Neural progenitor cell (in vitro differentiated cells): ENCODE measurements around the gene CASQ1. TPM values are rescaled to one million over a fixed set of nuclear protein-coding genes. Genes with fewer than 3 reads are reported as not detected.

Experiments used
- DNase-seq: peaks from one replicate; pipeline ENCODE4 v3.0.0-alpha.2; 2016; ENCODE audit warnings: low spot score
- H2AFZ ChIP-seq: fragments of 200-600 bp; sonication (generic); replicated peaks from 2 replicates; pipeline ENCODE4 v1.6.1; 2016; ENCODE audit warnings: antibody characterized with exemption
- H3F3A ChIP-seq: fragments of 200-600 bp; sonication (generic); 2 replicates; pipeline ENCODE4 v1.6.1; 2016; ENCODE audit warnings: antibody characterized with exemption, low read depth
- H3K27ac ChIP-seq: fragments of 200-600 bp; sonication (generic); 2 replicates; pipeline ENCODE4 v1.5.1; 2016; ENCODE audit warnings: mild to moderate bottlenecking
- H3K27me3 ChIP-seq: fragments of 200-600 bp; sonication (generic); 2 replicates; pipeline ENCODE4 v1.6.1; 2016; ENCODE audit warnings: mild to moderate bottlenecking, moderate library complexity
- H3K36me3 ChIP-seq: fragments of 200-600 bp; sonication (generic); 2 replicates; pipeline ENCODE4 v1.5.1; 2016
- H3K4me1 ChIP-seq: fragments of 200-600 bp; sonication (generic); 2 replicates; pipeline ENCODE4 v1.6.1; 2016; ENCODE audit warnings: mixed run types
- H3K4me2 ChIP-seq: fragments of 200-600 bp; sonication (generic); 2 replicates; pipeline ENCODE4 v1.6.1; 2016
- H3K4me3 ChIP-seq: fragments of 200-600 bp; sonication (generic); 2 replicates; pipeline ENCODE4 v1.5.1; 2016
- H3K79me2 ChIP-seq: fragments of 200-600 bp; sonication (generic); 2 replicates; pipeline ENCODE4 v1.6.1; 2016; ENCODE audit warnings: low read depth
- H3K9ac ChIP-seq: fragments of 200-600 bp; sonication (generic); 2 replicates; pipeline ENCODE4 v1.6.1; 2016
- H3K9me3 ChIP-seq: fragments of 200-600 bp; sonication (generic); 2 replicates; pipeline ENCODE4 v1.5.1; 2016; ENCODE audit warnings: low read depth
- H4K20me1 ChIP-seq: fragments of 200-600 bp; sonication (generic); 2 replicates; pipeline ENCODE4 v1.6.1; 2016; ENCODE audit warnings: low read depth
- H3K27ac Mint-ChIP-seq: 3 replicates; pipeline ENCODE4 v1.8.0; 2021; ENCODE audit warnings: mixed read lengths
- H3K27me3 Mint-ChIP-seq: 2 replicates; pipeline ENCODE4 v1.8.0; 2022; ENCODE audit warnings: low read depth, mild to moderate bottlenecking, inconsistent platforms, moderate library complexity, mixed read lengths; ENCODE audit not compliant: insufficient read depth
- H3K36me3 Mint-ChIP-seq: 3 replicates; pipeline ENCODE4 v1.8.0; 2021; ENCODE audit warnings: mixed read lengths
- H3K4me1 Mint-ChIP-seq: 3 replicates; pipeline ENCODE4 v1.8.0; 2021; ENCODE audit warnings: mixed read lengths
- H3K4me3 Mint-ChIP-seq: 3 replicates; pipeline ENCODE4 v1.8.0; 2021; ENCODE audit warnings: mild to moderate bottlenecking, moderate library complexity, mixed read lengths
- H3K9me3 Mint-ChIP-seq: 3 replicates; pipeline ENCODE4 v1.8.0; 2020; ENCODE audit warnings: mixed read lengths
- EZH2 ChIP-seq: fragments of 200-600 bp; sonication (generic); IDR thresholded peaks from 2 replicates; pipeline ENCODE4 v1.6.1; 2017; ENCODE audit warnings: antibody characterized with exemption, mild to moderate bottlenecking, moderate library complexity
- EZH2phosphoT487 ChIP-seq: fragments of 200-600 bp; sonication (generic); IDR thresholded peaks from 2 replicates; pipeline ENCODE4 v1.6.1; 2017; ENCODE audit warnings: antibody characterized with exemption
- total RNA-seq: library from RNA; depleted of rRNA; stranded (reverse); fragments of >200 nt; gene quantifications from 2 replicates; pipeline ENCODE4 v1.2.3, GENCODE V29; 2015; ENCODE audit warnings: low replicate concordance
- TF ChIP-seq, protein P1 (sequence below): fragments of 200-600 bp; sonication (generic); IDR thresholded peaks from 2 replicates; pipeline ENCODE4 v1.5.1; 2017; ENCODE audit warnings: antibody characterized with exemption, mild to moderate bottlenecking

Gene CASQ1
- total RNA-seq, 1 donor from 2014 or later: not detected

DNA sequence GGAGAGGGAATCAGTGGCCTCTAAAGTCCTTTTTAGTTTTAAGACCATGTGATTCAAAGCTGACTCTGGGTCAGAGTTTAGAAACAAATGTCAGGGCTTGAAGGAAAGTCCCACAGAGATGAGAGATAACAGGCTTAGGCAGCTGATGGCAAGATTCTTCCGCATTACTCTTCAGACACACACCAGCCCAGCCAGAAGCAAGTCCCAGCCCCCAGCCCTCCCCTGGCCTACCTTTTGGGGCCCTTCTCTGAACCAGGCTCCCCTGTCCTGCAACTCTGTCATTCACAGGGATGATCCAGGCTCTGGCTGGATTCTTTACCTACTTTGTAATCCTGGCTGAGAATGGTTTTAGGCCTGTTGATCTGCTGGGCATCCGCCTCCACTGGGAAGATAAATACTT is 13.1 kb upstream of the CASQ1 start:
- Histone ChIP-seq H3K9ac (no peak overlapping the region), H3K79me2 (no peaks in the 10 kb centered on the region), H3F3A (peaks cover 19% of the 10 kb centered on the region), H3K27ac (peak overlapping the region; percentile 88), H3K36me3 (no peaks in the 10 kb centered on the region), H3K4me2 (peak overlapping the region; percentile 54), H4K20me1 (no peaks in the 10 kb centered on the region), H2AFZ (peak overlapping the region; percentile 89), H3K9me3 (no peaks in the 10 kb centered on the region), H3K4me3 (no peak overlapping the region), H3K4me1 (peaks cover 16% of the 10 kb centered on the region), H3K27me3 (peaks cover 17% of the 10 kb centered on the region)
- TF ChIP-seq EZH2: no peak
- TF ChIP-seq, protein P1, sequence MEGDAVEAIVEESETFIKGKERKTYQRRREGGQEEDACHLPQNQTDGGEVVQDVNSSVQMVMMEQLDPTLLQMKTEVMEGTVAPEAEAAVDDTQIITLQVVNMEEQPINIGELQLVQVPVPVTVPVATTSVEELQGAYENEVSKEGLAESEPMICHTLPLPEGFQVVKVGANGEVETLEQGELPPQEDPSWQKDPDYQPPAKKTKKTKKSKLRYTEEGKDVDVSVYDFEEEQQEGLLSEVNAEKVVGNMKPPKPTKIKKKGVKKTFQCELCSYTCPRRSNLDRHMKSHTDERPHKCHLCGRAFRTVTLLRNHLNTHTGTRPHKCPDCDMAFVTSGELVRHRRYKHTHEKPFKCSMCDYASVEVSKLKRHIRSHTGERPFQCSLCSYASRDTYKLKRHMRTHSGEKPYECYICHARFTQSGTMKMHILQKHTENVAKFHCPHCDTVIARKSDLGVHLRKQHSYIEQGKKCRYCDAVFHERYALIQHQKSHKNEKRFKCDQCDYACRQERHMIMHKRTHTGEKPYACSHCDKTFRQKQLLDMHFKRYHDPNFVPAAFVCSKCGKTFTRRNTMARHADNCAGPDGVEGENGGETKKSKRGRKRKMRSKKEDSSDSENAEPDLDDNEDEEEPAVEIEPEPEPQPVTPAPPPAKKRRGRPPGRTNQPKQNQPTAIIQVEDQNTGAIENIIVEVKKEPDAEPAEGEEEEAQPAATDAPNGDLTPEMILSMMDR: no peak
- TF ChIP-seq EZH2phosphoT487: no peak
- peaks cover 10% of the 10 kb centered on the region for H3K27me3 Mint-ChIP-seq
- peak; percentile 52 for DNase-seq
- peaks cover 41% of the 10 kb centered on the region for H3K4me1 Mint-ChIP-seq
- H3K9me3 Mint-ChIP-seq: peaks cover 28% of the 10 kb centered on the region
- H3K27ac Mint-ChIP-seq: peak overlapping the region; percentile 98
- H3K4me3 Mint-ChIP-seq: peak overlapping the region; percentile 48
- peaks cover 7% of the 10 kb centered on the region for H3K36me3 Mint-ChIP-seq

DNA sequence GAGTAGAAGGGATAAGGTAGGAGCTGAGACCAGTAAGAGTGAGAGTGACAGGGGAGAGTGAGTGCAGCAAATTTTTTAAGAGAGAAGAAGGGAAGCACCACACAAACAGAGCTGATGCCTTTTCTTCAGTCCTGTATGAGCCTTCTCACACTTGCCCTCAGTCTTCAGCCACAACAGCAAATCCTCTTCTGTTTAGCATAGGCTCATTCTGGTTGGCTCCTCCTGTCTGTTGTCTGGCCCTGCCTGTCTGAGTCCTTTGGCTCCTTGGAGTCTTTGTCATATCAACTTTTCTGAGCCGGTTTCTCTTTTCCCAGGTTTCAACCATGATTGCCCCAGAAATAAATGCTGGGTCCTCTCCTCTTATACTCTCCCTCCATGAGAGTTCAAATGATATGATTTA is 12.7 kb upstream of the CASQ1 start:
- Histone ChIP-seq H3K27me3 (peaks cover 13% of the 10 kb centered on the region), H3F3A (peaks cover 19% of the 10 kb centered on the region), H4K20me1 (no peaks in the 10 kb centered on the region), H3K9me3 (no peaks in the 10 kb centered on the region), H2AFZ (peak overlapping the region; percentile 89), H3K9ac (no peak overlapping the region), H3K4me1 (peaks cover 16% of the 10 kb centered on the region), H3K36me3 (no peaks in the 10 kb centered on the region), H3K4me3 (no peak overlapping the region), H3K4me2 (peak overlapping the region; percentile 54), H3K79me2 (no peaks in the 10 kb centered on the region), H3K27ac (peak overlapping the region; percentile 88)
- peaks cover 7% of the 10 kb centered on the region for H3K36me3 Mint-ChIP-seq
- peaks cover 36% of the 10 kb centered on the region for H3K4me1 Mint-ChIP-seq
- peaks cover 10% of the 10 kb centered on the region for H3K27me3 Mint-ChIP-seq
- DNase-seq: peak; percentile 46
- peaks cover 28% of the 10 kb centered on the region for H3K9me3 Mint-ChIP-seq
- H3K27ac Mint-ChIP-seq: peak overlapping the region; percentile 98
- H3K4me3 Mint-ChIP-seq: peak overlapping the region; percentile 48
- TF ChIP-seq EZH2phosphoT487 (no peak), EZH2 (no peak)
- TF ChIP-seq, protein P1: no peak

DNA sequence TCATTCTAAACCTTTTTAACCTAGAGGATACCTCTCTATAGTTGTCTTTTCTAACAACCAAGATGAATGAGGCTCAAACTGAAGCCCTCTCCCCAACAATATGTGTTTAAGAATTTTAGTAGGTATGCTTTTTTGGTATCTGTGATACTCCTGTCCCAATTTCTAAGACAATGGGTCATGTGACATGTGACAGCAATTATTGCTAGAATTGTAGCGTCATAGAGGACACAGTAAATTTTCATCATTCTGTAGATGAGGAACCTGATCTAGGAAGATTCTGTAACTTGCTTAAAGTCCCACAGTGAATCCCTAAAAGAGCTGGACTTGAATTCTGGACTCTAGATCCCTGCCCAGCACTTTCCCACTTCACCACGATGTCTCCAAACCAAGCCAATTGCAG is 11.6 kb upstream of the CASQ1 start:
- H3K4me1 Mint-ChIP-seq: peaks cover 27% of the 10 kb centered on the region
- H3K36me3 ChIP-seq: no peaks in the 10 kb centered on the region
- H3K36me3 Mint-ChIP-seq: peaks cover 7% of the 10 kb centered on the region
- peak overlapping the region; percentile 14 for H3K4me3 Mint-ChIP-seq
- no peak for DNase-seq
- no peak overlapping the region for H3K4me3 ChIP-seq
- H3K27me3 ChIP-seq: peaks cover 2% of the 10 kb centered on the region
- no peaks in the 10 kb centered on the region for H4K20me1 ChIP-seq
- peaks cover 26% of the 10 kb centered on the region for H3K9me3 Mint-ChIP-seq
- H3K27ac Mint-ChIP-seq: no peak overlapping the region
- H3K27me3 Mint-ChIP-seq: peaks cover 6% of the 10 kb centered on the region
- no peak overlapping the region for H2AFZ ChIP-seq
- no peak overlapping the region for H3K9ac ChIP-seq
- peaks cover 16% of the 10 kb centered on the region for H3K4me1 ChIP-seq
- TF ChIP-seq, protein P1: no peak
- TF ChIP-seq EZH2phosphoT487 (no peak), EZH2 (no peak)
- no peaks in the 10 kb centered on the region for H3K9me3 ChIP-seq
- H3F3A ChIP-seq: peaks cover 19% of the 10 kb centered on the region
- H3K27ac ChIP-seq: no peak overlapping the region
- no peak overlapping the region for H3K4me2 ChIP-seq
- H3K79me2 ChIP-seq: no peaks in the 10 kb centered on the region
